PC-3 (cell line): ENCODE results near the gene MTTP. TPM values are rescaled to one million over a fixed set of nuclear protein-coding genes. Genes with fewer than 3 reads are reported as not detected.

Experiments
- ATAC-seq: fragments of 200-7000 bp; cut with Tn5 transposase; 2 replicates; pipeline ENCODE4 v1.9.1; 2020; ENCODE audit warnings: mild to moderate bottlenecking, moderate library complexity
- BruUV-seq: library from RNA; stranded (reverse); fragments of 400-500 nt; replicated peaks from 2 replicates; lab custom pipeline; 2021; lab: Mats Ljungman, UMichigan
- CTCF ChIA-PET: fragments of 300-600 bp; sonication (Branson Sonifier 250); formaldehyde crosslinking; loops from one replicate; lab custom pipeline; 2022; ENCODE audit warnings: antibody characterized with exemption; lab: Charles Lee
- POLR2A ChIA-PET: fragments of 300-600 bp; sonication (Branson Sonifier 250); formaldehyde crosslinking; loops from one replicate; lab custom pipeline; 2022; ENCODE audit warnings: antibody characterized with exemption; ENCODE audit not compliant: unreplicated experiment; lab: Charles Lee
- DNase-seq: peaks from one replicate; pipeline ENCODE4 v3.0.0-alpha.2; 2015
- H2AFZ ChIP-seq: fragments of 300-600 bp; sonication (generic); 2 replicates; pipeline ENCODE4 v1.6.0; 2016; ENCODE audit warnings: antibody characterized with exemption, low read length
- H3F3A ChIP-seq: fragments of 300-600 bp; sonication (generic); one replicate; pipeline ENCODE4 v1.6.0; 2017; ENCODE audit warnings: antibody characterized with exemption, low read length, control low read depth, mild to moderate bottlenecking; ENCODE audit not compliant: unreplicated experiment
- H3K27ac ChIP-seq: fragments of 300-600 bp; sonication (generic); 2 replicates; pipeline ENCODE4 v1.5.1; 2016; ENCODE audit warnings: mild to moderate bottlenecking, low read length
- H3K27me3 ChIP-seq: fragments of 300-600 bp; sonication (generic); 2 replicates; pipeline ENCODE4 v1.6.1; 2016; ENCODE audit warnings: low read length, mixed read lengths
- H3K36me3 ChIP-seq: fragments of 300-600 bp; sonication (generic); 2 replicates; pipeline ENCODE4 v1.6.1; 2016; ENCODE audit warnings: low read depth, mixed run types, low read length, mixed read lengths
- H3K4me1 ChIP-seq: fragments of 300-600 bp; sonication (generic); 2 replicates; pipeline ENCODE4 v1.5.1; 2016; ENCODE audit warnings: low read length; ENCODE audit not compliant: insufficient read depth
- H3K4me2 ChIP-seq: fragments of 300-600 bp; sonication (generic); 2 replicates; pipeline ENCODE4 v1.6.0; 2016; ENCODE audit warnings: low read length
- H3K4me3 ChIP-seq: fragments of 300-600 bp; sonication (generic); 2 replicates; pipeline ENCODE4 v1.5.1; 2016; ENCODE audit warnings: mild to moderate bottlenecking, low read length, mixed read lengths
- H3K79me2 ChIP-seq: fragments of 300-600 bp; sonication (generic); 2 replicates; pipeline ENCODE4 v1.6.1; 2017; ENCODE audit warnings: low read length, mixed read lengths
- H3K9ac ChIP-seq: fragments of 300-600 bp; sonication (generic); 2 replicates; pipeline ENCODE4 v1.6.0; 2016; ENCODE audit warnings: mild to moderate bottlenecking, low read length
- H3K9me2 ChIP-seq: fragments of 300-600 bp; sonication (generic); replicated peaks from 2 replicates; pipeline ENCODE4 v1.6.1; 2016; ENCODE audit warnings: mixed run types, low read length, mixed read lengths
- H3K9me3 ChIP-seq: fragments of 300-600 bp; sonication (generic); 2 replicates; pipeline ENCODE4 v1.6.1; 2016; ENCODE audit warnings: low read length, mixed read lengths
- H4K20me1 ChIP-seq: fragments of 300-600 bp; sonication (generic); 2 replicates; pipeline ENCODE4 v1.6.1; 2016; ENCODE audit warnings: low read length, mixed read lengths
- CTCF ChIP-seq: fragments of 300-600 bp; sonication (generic); conservative IDR thresholded peaks from 2 replicates; pipeline ENCODE4 v1.5.1; 2017; ENCODE audit warnings: antibody characterized with exemption, low read depth, mild to moderate bottlenecking, low read length
- EZH2 ChIP-seq: fragments of 300-600 bp; sonication (generic); IDR thresholded peaks from one replicate; pipeline ENCODE4 v1.6.1; 2017; ENCODE audit warnings: antibody characterized with exemption, mild to moderate bottlenecking, low read length; ENCODE audit not compliant: unreplicated experiment
- EZH2phosphoT487 ChIP-seq: fragments of 300-600 bp; sonication (generic); IDR thresholded peaks from 2 replicates; pipeline ENCODE4 v1.6.1; 2018; ENCODE audit warnings: mild to moderate bottlenecking, antibody characterized with exemption, low read length, borderline replicate concordance
- intact Hi-C: fragments of 100-400 bp; cut with micrococcal nuclease; formaldehyde crosslinking; loops from 2 replicates; pipeline ENCODE4 v1.9.0; 2023
- total RNA-seq: library from RNA; depleted of rRNA; stranded (reverse); fragments of >200 nt; gene quantifications from 2 replicates; pipeline ENCODE4 v1.2.3, GENCODE V29; 2014

The MTTP gene
- total RNA-seq, 1 experiment from 2014 or later = 0.33 TPM

GRCh38 chr4:99640676-99641075, 66.1 kb downstream of the MTTP start:
- Histone ChIP-seq H3K27ac (no peak overlapping the region), H3K4me2 (peak overlapping the region; percentile 23; the same call in 1 of the 2 replicates), H3F3A (no peaks in the 10 kb centered on the region), H4K20me1 (no peaks in the 10 kb centered on the region), H3K9me3 (no peaks in the 10 kb centered on the region), H3K4me3 (no peak overlapping the region), H3K27me3 (no peaks in the 10 kb centered on the region), H3K9ac (no peak overlapping the region), H3K9me2 (no peaks in the 10 kb centered on the region), H3K36me3 (no peaks in the 10 kb centered on the region), H2AFZ (no peak overlapping the region), H3K79me2 (no peaks in the 10 kb centered on the region), H3K4me1 (0 out of 2 replicates have a peak, but pooled peaks cover 4% of the 10 kb centered on the region)
- CTCF ChIA-PET = no interaction called here
- no TSS peak for BruUV-seq
- ATAC-seq (no peak), DNase-seq (peak; percentile 32)
- intact Hi-C loops = no loop called here
- no peak for TF ChIP-seq EZH2
- no peak for TF ChIP-seq CTCF
- TF ChIP-seq EZH2phosphoT487 = no peak
- POLR2A ChIA-PET = no interaction called here

- no peaks in the 10 kb centered on the region for H3F3A ChIP-seq
- no peak overlapping the region for H3K4me2 ChIP-seq
- no peaks in the 10 kb centered on the region for H4K20me1 ChIP-seq
- H3K9me2 ChIP-seq = no peaks in the 10 kb centered on the region
- H3K4me1 ChIP-seq = 0 out of 2 replicates have a peak, but pooled peaks cover 4% of the 10 kb centered on the region
- no peaks in the 10 kb centered on the region for H3K9me3 ChIP-seq
- no peaks in the 10 kb centered on the region for H3K79me2 ChIP-seq
- no peak overlapping the region for H2AFZ ChIP-seq
- TF ChIP-seq CTCF (no peak), EZH2phosphoT487 (no peak), EZH2 (no peak)
- no peak overlapping the region for H3K27ac ChIP-seq
- ATAC-seq (no peak), DNase-seq (no peak)
- intact Hi-C loops = no loop called here
- H3K9ac ChIP-seq = no peak overlapping the region
- no peaks in the 10 kb centered on the region for H3K36me3 ChIP-seq
- BruUV-seq = no TSS peak
- H3K27me3 ChIP-seq = no peaks in the 10 kb centered on the region
- no peak overlapping the region for H3K4me3 ChIP-seq
- ChIA-PET CTCF (no interaction called here), POLR2A (no interaction called here)
Observed at GRCh38 chr4:99642725-99643489, 68.3 kb downstream of the MTTP start.

- no peaks in the 10 kb centered on the region for H3K9me2 ChIP-seq
- intact Hi-C loops = no loop called here
- ChIA-PET POLR2A (no interaction called here), CTCF (interaction anchor here (0.6 kb wide), 1 partner anchor 432 kb away, joined by 5 read pairs; no protein-coding TSS in a partner anchor)
- H3K4me3 ChIP-seq = no peak overlapping the region
- H3K36me3 ChIP-seq = no peaks in the 10 kb centered on the region
- DNase-seq = no peak
- H3K4me2 ChIP-seq = no peak overlapping the region
- no TSS peak for BruUV-seq
- no peak overlapping the region for H2AFZ ChIP-seq
- no peak overlapping the region for H3K9ac ChIP-seq
- 0 out of 2 replicates have a peak, but pooled peaks cover 4% of the 10 kb centered on the region for H3K4me1 ChIP-seq
- H3F3A ChIP-seq = no peaks in the 10 kb centered on the region
- H4K20me1 ChIP-seq = no peaks in the 10 kb centered on the region
- TF ChIP-seq EZH2 (no peak), EZH2phosphoT487 (no peak), CTCF (no peak)
- no peak for ATAC-seq
- no peaks in the 10 kb centered on the region for H3K27me3 ChIP-seq
- no peaks in the 10 kb centered on the region for H3K9me3 ChIP-seq
- no peak overlapping the region for H3K27ac ChIP-seq
- no peaks in the 10 kb centered on the region for H3K79me2 ChIP-seq
Observed at GRCh38 chr4:99644453-99644852, 69.8 kb downstream of the MTTP start.
